Endothelial cell of umbilical vein (primary cell): ENCODE measurements around the gene AGFG2. TPM values are rescaled to one million over a fixed set of nuclear protein-coding genes. Genes with fewer than 3 reads are reported as not detected.

Experiments used
- BruUV-seq: library from RNA; stranded (reverse); fragments of 400-500 nt; replicated peaks from 2 replicates; lab custom pipeline; 2021; lab: Mats Ljungman, UMichigan
- CTCF ChIA-PET: fragments of 300-600, 350-600 bp; sonication (Branson Sonifier 250); formaldehyde crosslinking; loops from one replicate; lab custom pipeline; 2021; ENCODE audit warnings: antibody characterized with exemption, inconsistent platforms; lab: Charles Lee
- POLR2A ChIA-PET: fragments of 300-600, 350-600 bp; sonication (Branson Sonifier 250); formaldehyde crosslinking; loops from one replicate; lab custom pipeline; 2021; ENCODE audit warnings: antibody characterized with exemption, inconsistent platforms; lab: Charles Lee
- DNase-seq: peaks from one replicate; pipeline ENCODE4 v3.0.0-alpha.2; 2011; ENCODE audit warnings: low read depth, low spot score
- FAIRE-seq: peaks from 2 replicates; lab custom pipeline; 2011; peaks lifted over from hg19 to GRCh38; lab: Jason Lieb, UNC
- H2AFZ ChIP-seq: 2 replicates; pipeline ENCODE4 v1.6.0; 2012; ENCODE audit warnings: low read depth, low read length, control low read depth, inconsistent platforms
- H3K27ac ChIP-seq: 2 replicates; pipeline ENCODE4 v1.5.1; 2011; ENCODE audit warnings: low read depth, mild to moderate bottlenecking, control low read depth, low read length, moderate library complexity; ENCODE audit not compliant: insufficient read depth
- H3K27me3 ChIP-seq, 2 experiments: 2 replicates each; pipeline versions ENCODE4 v1.6.0 to v1.6.1; 2011; ENCODE audit warnings: low read length in 2 of 2, mixed read lengths in 1 of 2; ENCODE audit not compliant: control insufficient read depth in 2 of 2, insufficient read depth in 2 of 2
- H3K36me3 ChIP-seq, 2 experiments: 2 replicates in 1 of 2; 3 replicates in 1 of 2; pipeline ENCODE4 v1.5.1; 2011; ENCODE audit warnings: low read length in 2 of 2, mild to moderate bottlenecking in 1 of 2, moderate library complexity in 1 of 2; ENCODE audit not compliant: control insufficient read depth in 2 of 2, insufficient read depth in 2 of 2; ENCODE audit errors: extremely low read depth in 1 of 2
- H3K4me1 ChIP-seq: 3 replicates; pipeline ENCODE4 v1.5.1; 2011; ENCODE audit warnings: mild to moderate bottlenecking, low read length; ENCODE audit not compliant: control insufficient read depth, insufficient read depth; ENCODE audit errors: extremely low read depth
- H3K4me2 ChIP-seq: 2 replicates; pipeline ENCODE4 v1.6.1; 2011; ENCODE audit warnings: low read length, control low read depth, mixed read lengths; ENCODE audit not compliant: insufficient read depth
- H3K4me3 ChIP-seq, 3 experiments: fragments of 200-600 bp in 1 of 3; sonication (generic), shearing (Covaris generic) in 1 of 3; replicated peaks in 1 of 3; 2 replicates each; pipeline ENCODE4 v1.5.1; 2011 to 2016; ENCODE audit warnings: control low read depth in 3 of 3, low read length in 3 of 3, mild to moderate bottlenecking in 2 of 3, inconsistent platforms in 1 of 3, low read depth in 1 of 3, moderate library complexity in 1 of 3; ENCODE audit not compliant: insufficient read depth in 1 of 3
- H3K79me2 ChIP-seq: 2 replicates; pipeline ENCODE4 v1.6.0; 2012; ENCODE audit warnings: low read length, inconsistent platforms; ENCODE audit not compliant: control insufficient read depth, insufficient read depth
- H3K9ac ChIP-seq: replicated peaks from 2 replicates; pipeline ENCODE3; 2011; ENCODE audit warnings: low read length, control low read depth; ENCODE audit not compliant: insufficient read depth; ENCODE audit errors: extremely low read depth
- H3K9me1 ChIP-seq: replicated peaks from 3 replicates; pipeline ENCODE4 v1.6.0; 2011; ENCODE audit warnings: mild to moderate bottlenecking, low read length; ENCODE audit not compliant: control insufficient read depth, insufficient read depth; ENCODE audit errors: extremely low read depth
- H3K9me3 ChIP-seq: replicated peaks from 2 replicates; pipeline ENCODE4 v1.5.1; 2012; ENCODE audit warnings: low read length, inconsistent platforms; ENCODE audit not compliant: control insufficient read depth, insufficient read depth
- H4K20me1 ChIP-seq: replicated peaks from 2 replicates; pipeline ENCODE3; 2011; ENCODE audit warnings: mild to moderate bottlenecking, low read length; ENCODE audit not compliant: control insufficient read depth, insufficient read depth; ENCODE audit errors: extremely low read depth
- CTCF ChIP-seq, 2 donors: IDR thresholded peaks; 1 replicate in 1 of 2; 2 replicates in 1 of 2; pipeline ENCODE4 v1.5.1; 2011; ENCODE audit warnings: low read length in 2 of 2, mild to moderate bottlenecking in 2 of 2, moderate library complexity in 2 of 2, control low read depth in 1 of 2, inconsistent platforms in 1 of 2, low read depth in 1 of 2; ENCODE audit not compliant: insufficient read depth in 1 of 2; ENCODE audit errors: extremely low read depth in 1 of 2
- EZH2 ChIP-seq: IDR thresholded peaks from 2 replicates; pipeline ENCODE4 v1.6.1; 2012; ENCODE audit warnings: borderline replicate concordance, low read depth, mild to moderate bottlenecking, moderate library complexity, low read length, inconsistent platforms; ENCODE audit not compliant: severe bottlenecking
- FOS ChIP-seq: IDR thresholded peaks from 2 replicates; pipeline ENCODE4 v1.6.1; 2011; ENCODE audit warnings: mild to moderate bottlenecking, low read length, moderate library complexity, borderline replicate concordance; ENCODE audit not compliant: insufficient read depth
- GATA2 ChIP-seq: IDR thresholded peaks from 2 replicates; pipeline ENCODE4 v1.7.0; 2011; ENCODE audit warnings: low read depth, mild to moderate bottlenecking, moderate library complexity, mixed read lengths, low read length; ENCODE audit not compliant: insufficient read length, insufficient read depth
- JUN ChIP-seq: IDR thresholded peaks from 2 replicates; pipeline ENCODE4 v1.6.1; 2011; ENCODE audit warnings: borderline replicate concordance, low read depth; ENCODE audit not compliant: insufficient read length, insufficient read depth
- MYC ChIP-seq: IDR thresholded peaks from one replicate; pipeline ENCODE4 v1.6.1; 2011; ENCODE audit warnings: mild to moderate bottlenecking, low read depth, low read length
- POLR2A ChIP-seq: IDR thresholded peaks from 2 replicates; pipeline ENCODE4 v1.6.1; 2012; ENCODE audit warnings: low read depth, mild to moderate bottlenecking, control low read depth, low read length
- POLR2AphosphoS5 ChIP-seq: IDR thresholded peaks from 2 replicates; pipeline ENCODE4 v1.6.1; 2012; ENCODE audit warnings: low read depth, mild to moderate bottlenecking, control low read depth, low read length, moderate library complexity; ENCODE audit not compliant: insufficient read depth
- dilution Hi-C: fragments of 300-500 bp; cut with MboI; formaldehyde crosslinking; loops from one replicate; pipeline ENCODE4 v1.15.0; 2019; ENCODE audit warnings: low sequenced_read_pairs; ENCODE audit not compliant: extremely low pct_ligation_motif_present
- intact Hi-C: fragments of 100-400 bp; cut with micrococcal nuclease; formaldehyde crosslinking; loops from one replicate; pipeline ENCODE4 v1.10.0; 2022
- polyA plus RNA-seq, 4 experiments: library from polyadenylated mRNA; depleted of rRNA in 3 of 4; stranded (reverse) in 3 of 4; unstranded in 1 of 4; fragments of >200 nt; gene quantifications; 2 replicates each; pipeline versions ENCODE4 v1.2.1 to v1.2.3, GENCODE V29; 2011 to 2012; ENCODE audit warnings: missing spikeins in 1 of 4
- total RNA-seq: library from RNA; stranded (reverse); gene quantifications from 2 replicates; pipeline ENCODE4 v1.2.3, GENCODE V29; 2021
- TF ChIP-seq, protein P1 (sequence below): IDR thresholded peaks from 2 replicates; pipeline ENCODE4 v1.6.1; 2011; ENCODE audit not compliant: insufficient read depth, insufficient read length

AGFG2 gene
- total and polyA plus RNA-seq, 2 donors (not counting 3 experiments of a cell fraction or from before 2014, with no cell fraction given) = 33.6 to 44.6 TPM

GRCh38 chr7:100504887-100505611 lies 34.0 kb upstream of the AGFG2 start:
- intact Hi-C loops (no loop called here), dilution Hi-C loops (no loop called here)
- DNase-seq (no peak), FAIRE-seq (no peak)
- H3K9ac ChIP-seq = no peak overlapping the region
- BruUV-seq = no TSS peak
- ChIA-PET CTCF (interaction anchor here (1.2 to 1.5 kb wide), 2 partner anchors 22 to 55 kb away, joined by 5 to 6 read pairs; partner anchors contain the start of gene NYAP1), POLR2A (no interaction called here)
- H3K36me3 ChIP-seq = no peaks in the 10 kb centered on the region
- H3K9me3 ChIP-seq = no peaks in the 10 kb centered on the region
- peaks cover 0 to 2% of the 10 kb centered on the region in 2 experiments for H3K27me3 ChIP-seq
- H3K9me1 ChIP-seq = no peaks in the 10 kb centered on the region
- H3K79me2 ChIP-seq = no peaks in the 10 kb centered on the region
- no peak overlapping the region for H3K4me3 ChIP-seq
- H3K4me1 ChIP-seq = no peaks in the 10 kb centered on the region
- no peak overlapping the region for H3K4me2 ChIP-seq
- H2AFZ ChIP-seq = no peak overlapping the region
- no peak for TF ChIP-seq JUN
- TF ChIP-seq GATA2 = no peak
- TF ChIP-seq FOS = no peak
- TF ChIP-seq, protein P1, sequence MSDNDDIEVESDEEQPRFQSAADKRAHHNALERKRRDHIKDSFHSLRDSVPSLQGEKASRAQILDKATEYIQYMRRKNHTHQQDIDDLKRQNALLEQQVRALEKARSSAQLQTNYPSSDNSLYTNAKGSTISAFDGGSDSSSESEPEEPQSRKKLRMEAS = no peak
- no peak for TF ChIP-seq EZH2
- no peak for TF ChIP-seq CTCF (IDR thresholded peaks at IDR 0.05; ENCODE audit: extremely low read depth in 1 of 2, insufficient read depth in 1 of 2, low read depth in 1 of 2, low read length in 2 of 2)
- TF ChIP-seq POLR2AphosphoS5 = no peak
- TF ChIP-seq MYC = no peak
- TF ChIP-seq POLR2A = no peak
- no peaks in the 10 kb centered on the region for H4K20me1 ChIP-seq
- no peak overlapping the region for H3K27ac ChIP-seq
